Calu3 (cell line): ENCODE measurements around the gene ENOPH1. TPM values are rescaled to one million over a fixed set of nuclear protein-coding genes. Genes with fewer than 3 reads are reported as not detected.

Experiments
- BruUV-seq: library from RNA; stranded (reverse); fragments of 400-500 nt; replicated peaks from 2 replicates; lab custom pipeline; 2021; lab: Mats Ljungman, UMichigan
- CTCF ChIA-PET: fragments of 300-600 bp; sonication (Branson Sonifier 250); formaldehyde crosslinking; loops from one replicate; lab custom pipeline; 2022; ENCODE audit warnings: antibody characterized with exemption; lab: Charles Lee
- DNase-seq: peaks from one replicate; pipeline ENCODE4 v3.0.0; 2022
- H3K27ac Mint-ChIP-seq: one replicate; pipeline ENCODE4 v1.8.0; 2022; ENCODE audit warnings: mixed read lengths; ENCODE audit not compliant: unreplicated experiment
- H3K27me3 Mint-ChIP-seq: one replicate; pipeline ENCODE4 v1.8.0; 2022; ENCODE audit warnings: mixed read lengths; ENCODE audit not compliant: unreplicated experiment
- H3K36me3 Mint-ChIP-seq: one replicate; pipeline ENCODE4 v1.8.0; 2022; ENCODE audit warnings: mild to moderate bottlenecking, moderate library complexity, mixed read lengths; ENCODE audit not compliant: insufficient read depth, unreplicated experiment
- H3K4me1 Mint-ChIP-seq: one replicate; pipeline ENCODE4 v1.8.0; 2022; ENCODE audit warnings: mild to moderate bottlenecking, low read depth, mixed read lengths; ENCODE audit not compliant: unreplicated experiment
- H3K4me3 Mint-ChIP-seq: one replicate; pipeline ENCODE4 v1.8.0; 2022; ENCODE audit warnings: mild to moderate bottlenecking, low read depth, moderate library complexity, mixed read lengths; ENCODE audit not compliant: unreplicated experiment
- H3K9me3 Mint-ChIP-seq: one replicate; pipeline ENCODE4 v1.8.0; 2022; ENCODE audit warnings: low read depth, mixed read lengths; ENCODE audit not compliant: unreplicated experiment
- CTCF ChIP-seq: fragments of 200-600 bp; IDR thresholded peaks from one replicate; pipeline ENCODE4 v1.8.0; 2022; ENCODE audit warnings: antibody characterized with exemption; ENCODE audit not compliant: unreplicated experiment
- intact Hi-C: fragments of 100-400 bp; cut with micrococcal nuclease; formaldehyde crosslinking; loops from one replicate; pipeline ENCODE4 v1.10.0; 2022; ENCODE audit not compliant: unreplicated experiment
- total RNA-seq: library from RNA; stranded (reverse); gene quantifications from 2 replicates; pipeline ENCODE4 v1.2.3, GENCODE V29; 2022

ENOPH1 gene
- total RNA-seq, 1 experiment from 2014 or later = 43.6 TPM

- intact Hi-C loops = no loop called here
- no TSS peak for BruUV-seq
- DNase-seq = no peak
- no peak for TF ChIP-seq CTCF
- Mint-ChIP-seq H3K27ac (peak overlapping the region; percentile 91), H3K4me3 (no peak overlapping the region), H3K9me3 (no peaks in the 10 kb centered on the region), H3K36me3 (peaks cover 56% of the 10 kb centered on the region), H3K4me1 (peaks cover 26% of the 10 kb centered on the region), H3K27me3 (no peaks in the 10 kb centered on the region)
- CTCF ChIA-PET = no interaction called here
These were observed 7.8 kb upstream of the ENOPH1 start for GRCh38 chr4:82422616-82423015.

- Mint-ChIP-seq H3K27ac (peak overlapping the region; percentile 91), H3K9me3 (no peaks in the 10 kb centered on the region), H3K4me1 (peaks cover 26% of the 10 kb centered on the region), H3K36me3 (peaks cover 65% of the 10 kb centered on the region), H3K4me3 (peak overlapping the region; percentile 59), H3K27me3 (no peaks in the 10 kb centered on the region)
- intact Hi-C loops = no loop called here
- no TSS peak for BruUV-seq
- no peak for TF ChIP-seq CTCF
- no peak for DNase-seq
- CTCF ChIA-PET = no interaction called here
These were observed 6.9 kb upstream of the ENOPH1 start for GRCh38 chr4:82423245-82424054.

- H3K36me3 Mint-ChIP-seq = peaks cover 85% of the 10 kb centered on the region
- BruUV-seq = no TSS peak
- H3K9me3 Mint-ChIP-seq = no peaks in the 10 kb centered on the region
- H3K4me1 Mint-ChIP-seq = peaks cover 26% of the 10 kb centered on the region
- CTCF ChIA-PET = no interaction called here
- H3K27ac Mint-ChIP-seq = no peak overlapping the region
- peak overlapping the region; percentile 99 for H3K4me3 Mint-ChIP-seq
- no peak for TF ChIP-seq CTCF
- intact Hi-C loops = no loop called here
- peaks cover 9% of the 10 kb centered on the region for H3K27me3 Mint-ChIP-seq
- no peak for DNase-seq
These were observed 4.9 kb upstream of the ENOPH1 start for GRCh38 chr4:82425478-82425877.

- CTCF ChIA-PET = interaction anchor here (1.0 kb wide), 1 partner anchor 34 kb away, joined by 3 read pairs; no protein-coding TSS in a partner anchor
- no peaks in the 10 kb centered on the region for H3K9me3 Mint-ChIP-seq
- BruUV-seq = no TSS peak
- peaks cover 24% of the 10 kb centered on the region for H3K4me1 Mint-ChIP-seq
- no peak for TF ChIP-seq CTCF
- H3K36me3 Mint-ChIP-seq = peaks cover 84% of the 10 kb centered on the region
- intact Hi-C loops = loop anchor here (2.0 kb wide), 1 partner anchor 54 kb away; no protein-coding TSS in a partner anchor
- H3K27ac Mint-ChIP-seq = peak overlapping the region; percentile 99
- no peak for DNase-seq
- H3K4me3 Mint-ChIP-seq = peak overlapping the region; percentile 99
- H3K27me3 Mint-ChIP-seq = peaks cover 9% of the 10 kb centered on the region
These were observed 1.8 kb upstream of the ENOPH1 start for GRCh38 chr4:82428526-82428968.
